K562 (cell line): Measurements from ENCODE around the gene CCDC194. TPM values are rescaled to one million over a fixed set of nuclear protein-coding genes. Genes with fewer than 3 reads are reported as not detected.

ENCODE experiments used
- BACH1 ChIP-seq: fragments of 200-800 bp; sonication (Bioruptor generic); IDR thresholded peaks from 2 replicates; pipeline ENCODE4 v1.6.1; 2016; ENCODE audit warnings: missing genetic modification characterization, missing compliant biosample characterization
- CTBP1 ChIP-seq: fragments of 450-650 bp; IDR thresholded peaks from 2 replicates; pipeline ENCODE4 v1.6.1; 2016; ENCODE audit warnings: borderline replicate concordance
- CTCF ChIP-seq, 3 experiments: IDR thresholded peaks in 2 of 3; conservative IDR thresholded peaks in 1 of 3; 2 replicates each; pipeline ENCODE4 v1.5.1; 2011 to 2012; ENCODE audit warnings: low read length in 3 of 3, mild to moderate bottlenecking in 3 of 3, control low read depth in 2 of 3, improper control_type of control experiment in 1 of 3, inconsistent platforms in 1 of 3, low read depth in 1 of 3, mixed read lengths in 1 of 3, moderate library complexity in 1 of 3; ENCODE audit not compliant: insufficient read depth in 2 of 3
- HCFC1 ChIP-seq: IDR thresholded peaks from 2 replicates; pipeline ENCODE4 v1.6.1; 2012; ENCODE audit warnings: low read depth, low read length, improper control_type of control experiment
- HIVEP1 ChIP-seq: fragments of 250-450 bp; sonication (Bioruptor Pico); IDR thresholded peaks from 2 replicates; pipeline ENCODE4 v1.4.0; 2020; ENCODE audit warnings: mild to moderate bottlenecking
- KLF13 ChIP-seq: fragments of 450-650 bp; IDR thresholded peaks from 2 replicates; pipeline ENCODE4 v1.6.1; 2016; ENCODE audit warnings: missing genetic modification characterization, low read depth, mild to moderate bottlenecking, missing compliant biosample characterization, moderate library complexity, borderline replicate concordance
- MAFK ChIP-seq: IDR thresholded peaks from 2 replicates; pipeline ENCODE4 v1.6.1; 2011; ENCODE audit warnings: low read length, improper control_type of control experiment
- MTA1 ChIP-seq: fragments of 450-650 bp; IDR thresholded peaks from 2 replicates; pipeline ENCODE4 v1.6.1; 2017; ENCODE audit warnings: borderline replicate concordance
- NFYB ChIP-seq: IDR thresholded peaks from 2 replicates; pipeline ENCODE4 v1.6.1; 2011; ENCODE audit warnings: mild to moderate bottlenecking, moderate library complexity; ENCODE audit not compliant: insufficient read length; ENCODE audit errors: extremely low read depth
- PCBP2 ChIP-seq: fragments of 200-400 bp; formaldehyde crosslinking; IDR thresholded peaks from 2 replicates; pipeline ENCODE4 v1.6.1; 2018; ENCODE audit warnings: low read length, low read depth, mild to moderate bottlenecking, moderate library complexity; ENCODE audit not compliant: poor library complexity, severe bottlenecking
- POLR2A ChIP-seq: fragments of 450-650 bp; conservative IDR thresholded peaks from 2 replicates; pipeline ENCODE4 v1.6.1; 2016
- SP2 ChIP-seq: IDR thresholded peaks from 2 replicates; pipeline ENCODE4 v1.6.1; 2011; ENCODE audit warnings: mild to moderate bottlenecking, low read depth, low read length, moderate library complexity; ENCODE audit not compliant: poor library complexity, severe bottlenecking; ENCODE audit errors: extremely low read depth
- ZFP36 ChIP-seq: fragments of 150-350 bp; IDR thresholded peaks from 2 replicates; pipeline ENCODE4 v1.6.1; 2018; ENCODE audit warnings: low read length, low read depth; ENCODE audit not compliant: partially characterized antibody
- ZFPM2 ChIP-seq: fragments of 250-450 bp; sonication (Bioruptor Pico); IDR thresholded peaks from 2 replicates; pipeline ENCODE4 v1.5.1; 2022; ENCODE audit warnings: mild to moderate bottlenecking
- ZNF121 ChIP-seq: sonication (generic); formaldehyde crosslinking; conservative IDR thresholded peaks from 2 replicates; pipeline ENCODE4 v1.8.0; 2022; ENCODE audit warnings: missing genetic modification reagents
- ZNF175 ChIP-seq: fragments of 200-800 bp; sonication (Bioruptor generic); IDR thresholded peaks from 2 replicates; pipeline ENCODE4 v1.6.1; 2016; ENCODE audit warnings: low read depth, mild to moderate bottlenecking, missing genetic modification characterization, missing compliant biosample characterization
- ZNF318 ChIP-seq, 2 experiments: fragments of 450-650 bp; IDR thresholded peaks; 2 replicates each; pipeline ENCODE4 v1.6.1; 2016; ENCODE audit warnings: mild to moderate bottlenecking in 2 of 2, borderline replicate concordance in 1 of 2, low read depth in 1 of 2, moderate library complexity in 1 of 2
- ZNF511 ChIP-seq: sonication (generic); formaldehyde crosslinking; IDR thresholded peaks from 2 replicates; pipeline ENCODE4 v1.8.0; 2022; ENCODE audit warnings: mild to moderate bottlenecking, missing genetic modification reagents
- polyA plus RNA-seq, 8 experiments: library from polyadenylated mRNA; depleted of rRNA in 4 of 8; stranded (reverse) in 5 of 8; unstranded in 3 of 8; fragments of >200 nt; fragmentation: Nextera tagmentation in 2 of 8; fragmentation: Illumina TruSeq in 1 of 8; extraction: Ambion mirVana in 2 of 8; extraction: Trizol in 1 of 8; gene quantifications; 2 replicates each; pipeline versions ENCODE4 v1.2.1 to v1.2.3, GENCODE V29; 2011 to 2014; ENCODE audit warnings: inconsistent platforms in 1 of 8, missing spikeins in 1 of 8
- total RNA-seq, 7 experiments: library from RNA; depleted of rRNA in 6 of 7; stranded (reverse); fragments of >200 nt in 6 of 7; fragmentation: Illumina TruSeq in 2 of 7; extraction: Trizol in 2 of 7; gene quantifications; 2 replicates each; pipeline versions ENCODE4 v1.2.1 to v1.2.3, GENCODE V29; 2011 to 2021; ENCODE audit warnings: low replicate concordance in 1 of 7

Gene CCDC194
- total and polyA plus RNA-seq, 9 of the 15 experiments (the other 6 are each of a cell fraction or from before 2014, with no cell fraction given): 0.13 to 1.3 (median 0.39) TPM; not detected in 3

GRCh38 chr19:17389957-17390664, 3.9 kb downstream of the CCDC194 start (continued):
- TF ChIP-seq MAFK (no peak), KLF13 (tag) (no peak), ZFPM2 (CRISPR knock-in tag) (no peak), PCBP2 (no peak), ZNF121 (CRISPR knock-in tag) (no peak), CTBP1 (no peak), ZNF511 (CRISPR knock-in tag) (no peak), SP2 (no peak), HIVEP1 (no peak), HCFC1 (no peak), ZFP36 (no peak), MTA1 (no peak), POLR2A (no peak), BACH1 (tag) (no peak), CTCF (IDR thresholded peaks at IDR 0.05 in 2 of 3, conservative IDR thresholded peaks at IDR 0.05 in 1 of 3; ENCODE audit: insufficient read depth in 2 of 3, low read depth in 1 of 3, low read length in 3 of 3) (peak in 2 of 3 experiments; percentile 11 to 28; a peak in 1 of 6 replicates), ZNF175 (CRISPR knock-in tag) (no peak), ZNF318 (IDR thresholded peaks at IDR 0.05; ENCODE audit: borderline replicate concordance in 1 of 2, low read depth in 1 of 2) (no peak), NFYB (no peak)
